CD4-positive, alpha-beta T cell treated with Interleukin-4 for 1 hour (primary cell): Measurements from ENCODE around the gene ZBTB20.
"Not testable (repeated sequence)": the region's sequence is repeated elsewhere in the genome, so short reads cannot be mapped to it uniquely, and the experiment has no call there.

Experiments used
- DNase-seq, 2 donors: peaks; one replicate each; pipeline ENCODE4 v3.0.0-alpha.2; 2020 to 2022

The ZBTB20 gene

GRCh38 chr3:115146418-115147328 lies at the start of gene ZBTB20:
TSS of gene ZBTB20 (minus strand) at chr3:115147288.
- DNase-seq, result peak; percentile 77 to 78

GRCh38 chr3:115194476-115194875 lies 47.4 kb upstream of the ZBTB20 start:
- no peak for DNase-seq

GRCh38 chr3:115190747-115191146 lies 43.7 kb upstream of the ZBTB20 start:
- no peak for DNase-seq

GRCh38 chr3:115187149-115187757 lies 40.2 kb upstream of the ZBTB20 start:
- peak in 1 of 2 donors; percentile 16 for DNase-seq

GRCh38 chr3:115186351-115187148 lies 39.5 kb upstream of the ZBTB20 start:
- no peak for DNase-seq

GRCh38 chr3:115184859-115185572 lies 37.9 kb upstream of the ZBTB20 start:
- not testable (repeated sequence) for DNase-seq

GRCh38 chr3:115178930-115179329 lies 31.8 kb upstream of the ZBTB20 start:
- DNase-seq, result not testable (repeated sequence)

GRCh38 chr3:115169808-115170207 lies 22.7 kb upstream of the ZBTB20 start:
- peak in 1 of 2 donors; percentile 52 for DNase-seq

- peak in 1 of 2 donors; percentile 27 for DNase-seq
These were observed 18.6 kb upstream of the ZBTB20 start for GRCh38 chr3:115165701-115166100.

GRCh38 chr3:115165266-115165665 lies 18.2 kb upstream of the ZBTB20 start:
- DNase-seq, result peak; percentile 32 to 64

- DNase-seq, result peak in 1 of 2 donors; percentile 31
These were observed 17.5 kb upstream of the ZBTB20 start for GRCh38 chr3:115164374-115165221.

- no peak for DNase-seq
These were observed 15.7 kb upstream of the ZBTB20 start for GRCh38 chr3:115162759-115163158.

- DNase-seq, result no peak
These were observed 14.8 kb upstream of the ZBTB20 start for GRCh38 chr3:115161866-115162265.

- DNase-seq, result no peak
These were observed 14.2 kb upstream of the ZBTB20 start for GRCh38 chr3:115161168-115161834.

GRCh38 chr3:115160295-115160694 lies 13.2 kb upstream of the ZBTB20 start:
- DNase-seq, result no peak

GRCh38 chr3:115156046-115156654 lies 9.1 kb upstream of the ZBTB20 start:
- DNase-seq, result no peak

- DNase-seq, result no peak
These were observed 7.5 kb upstream of the ZBTB20 start for GRCh38 chr3:115154611-115155010.

GRCh38 chr3:115151921-115152320 lies 4.8 kb upstream of the ZBTB20 start:
- no peak for DNase-seq

- DNase-seq, result no peak
These were observed 1.2 kb upstream of the ZBTB20 start for GRCh38 chr3:115148142-115148790.
